Measurements from ENCODE around the gene CNIH2. TPM values are rescaled to one million over a fixed set of nuclear protein-coding genes. Genes with fewer than 3 reads are reported as not detected.

The CNIH2 gene
- total and polyA plus RNA-seq, 4 donors: 1.1 to 3.4 (median 1.5) TPM

DNA sequence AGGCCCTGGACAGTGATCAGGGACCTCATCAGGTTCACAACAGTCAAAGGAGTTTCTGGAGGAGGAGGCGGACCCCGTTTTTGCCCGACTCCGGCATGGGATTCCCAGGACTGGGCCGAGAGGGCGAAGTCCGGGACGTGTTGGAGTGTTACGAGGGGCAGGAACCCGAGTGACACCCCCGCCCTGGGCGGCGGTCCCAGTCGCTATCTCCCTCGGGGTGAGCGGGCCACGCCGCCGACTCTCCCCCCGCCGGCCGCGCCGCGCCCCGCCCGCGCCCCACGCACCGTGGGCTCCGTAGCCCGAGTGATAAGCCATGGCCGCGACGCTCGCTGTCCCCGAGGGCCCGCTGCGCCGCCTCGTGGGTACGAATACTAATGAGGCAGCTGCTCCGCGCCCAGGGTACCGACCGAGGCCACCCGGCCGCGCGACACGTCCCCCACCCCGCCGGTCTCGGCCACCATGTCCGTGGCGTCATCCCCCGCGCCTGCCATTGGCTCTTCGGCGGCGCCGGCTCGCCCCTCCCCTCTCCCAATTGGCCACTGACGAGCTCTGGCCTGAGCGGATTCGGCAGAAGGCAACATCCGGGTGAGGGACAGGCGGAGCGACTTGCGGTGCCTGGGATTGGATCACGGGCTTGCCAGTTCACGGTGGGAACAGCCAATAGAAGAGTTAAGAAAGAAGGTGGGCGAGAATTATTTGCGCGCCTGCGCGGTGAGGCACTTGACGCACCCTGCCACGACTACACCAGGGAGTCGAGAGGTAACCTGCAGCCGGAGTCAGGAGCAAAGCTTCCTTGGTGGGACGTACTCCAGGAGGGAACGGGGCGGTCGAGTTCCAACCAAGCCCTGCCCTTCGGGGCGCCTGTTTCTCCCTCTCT is 10.9 kb downstream of the CNIH2 start, which contains the start of gene YIF1A:
Gene YIF1A, minus strand, starts transcription at position 473 of the 877 bp plus-strand sequence. Its CDS starts 158 bp downstream, at position 315.
- DNase-seq (peak; percentile 99 to 100 (median 100)), ATAC-seq (ENCODE audit: insufficient read depth, low FRiP score) (peak; percentile 96)
- H3K9me3 ChIP-seq (ENCODE audit: control insufficient read depth in 4 of 4, insufficient read depth in 3 of 4, low read length in 3 of 4): no peaks in the 10 kb centered on the region
- peaks cover 3 to 15% (median 10%) of the 10 kb centered on the region in 4 donors for H3K36me3 ChIP-seq (ENCODE audit: control insufficient read depth in 4 of 4, insufficient read depth in 4 of 4, low read length in 4 of 4)
- H3K4me3 ChIP-seq: peak within 1 kb of the TSS; percentile 90
- H3K4me1 ChIP-seq (ENCODE audit: control insufficient read depth in 5 of 5, insufficient read depth in 5 of 5, low read length in 5 of 5): peaks cover 0 to 22% (median 12%) of the 10 kb centered on the region in 5 donors
- peak within 1 kb of the TSS; percentile 93 to 97 for H3K27ac ChIP-seq (ENCODE audit: low read depth in 1 of 2, low read length in 1 of 2)
- TF ChIP-seq, protein P1, sequence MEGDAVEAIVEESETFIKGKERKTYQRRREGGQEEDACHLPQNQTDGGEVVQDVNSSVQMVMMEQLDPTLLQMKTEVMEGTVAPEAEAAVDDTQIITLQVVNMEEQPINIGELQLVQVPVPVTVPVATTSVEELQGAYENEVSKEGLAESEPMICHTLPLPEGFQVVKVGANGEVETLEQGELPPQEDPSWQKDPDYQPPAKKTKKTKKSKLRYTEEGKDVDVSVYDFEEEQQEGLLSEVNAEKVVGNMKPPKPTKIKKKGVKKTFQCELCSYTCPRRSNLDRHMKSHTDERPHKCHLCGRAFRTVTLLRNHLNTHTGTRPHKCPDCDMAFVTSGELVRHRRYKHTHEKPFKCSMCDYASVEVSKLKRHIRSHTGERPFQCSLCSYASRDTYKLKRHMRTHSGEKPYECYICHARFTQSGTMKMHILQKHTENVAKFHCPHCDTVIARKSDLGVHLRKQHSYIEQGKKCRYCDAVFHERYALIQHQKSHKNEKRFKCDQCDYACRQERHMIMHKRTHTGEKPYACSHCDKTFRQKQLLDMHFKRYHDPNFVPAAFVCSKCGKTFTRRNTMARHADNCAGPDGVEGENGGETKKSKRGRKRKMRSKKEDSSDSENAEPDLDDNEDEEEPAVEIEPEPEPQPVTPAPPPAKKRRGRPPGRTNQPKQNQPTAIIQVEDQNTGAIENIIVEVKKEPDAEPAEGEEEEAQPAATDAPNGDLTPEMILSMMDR (IDR thresholded peaks at IDR 0.05; ENCODE audit: control extremely low read depth, extremely low read depth): no peak
- WGBS, 2 donors: 0 to 1% methylated on average over 74 to 87 of the region's 87 CpGs
- peaks cover 0 to 23% (median 22%) of the 10 kb centered on the region in 3 donors for H3K27me3 ChIP-seq (ENCODE audit: control insufficient read depth in 3 of 3, insufficient read depth in 3 of 3, low read length in 2 of 3)
- H3K9ac ChIP-seq (ENCODE audit: insufficient read depth in 1 of 2, low read length in 2 of 2): peak within 1 kb of the TSS; percentile 88 to 96

DNA sequence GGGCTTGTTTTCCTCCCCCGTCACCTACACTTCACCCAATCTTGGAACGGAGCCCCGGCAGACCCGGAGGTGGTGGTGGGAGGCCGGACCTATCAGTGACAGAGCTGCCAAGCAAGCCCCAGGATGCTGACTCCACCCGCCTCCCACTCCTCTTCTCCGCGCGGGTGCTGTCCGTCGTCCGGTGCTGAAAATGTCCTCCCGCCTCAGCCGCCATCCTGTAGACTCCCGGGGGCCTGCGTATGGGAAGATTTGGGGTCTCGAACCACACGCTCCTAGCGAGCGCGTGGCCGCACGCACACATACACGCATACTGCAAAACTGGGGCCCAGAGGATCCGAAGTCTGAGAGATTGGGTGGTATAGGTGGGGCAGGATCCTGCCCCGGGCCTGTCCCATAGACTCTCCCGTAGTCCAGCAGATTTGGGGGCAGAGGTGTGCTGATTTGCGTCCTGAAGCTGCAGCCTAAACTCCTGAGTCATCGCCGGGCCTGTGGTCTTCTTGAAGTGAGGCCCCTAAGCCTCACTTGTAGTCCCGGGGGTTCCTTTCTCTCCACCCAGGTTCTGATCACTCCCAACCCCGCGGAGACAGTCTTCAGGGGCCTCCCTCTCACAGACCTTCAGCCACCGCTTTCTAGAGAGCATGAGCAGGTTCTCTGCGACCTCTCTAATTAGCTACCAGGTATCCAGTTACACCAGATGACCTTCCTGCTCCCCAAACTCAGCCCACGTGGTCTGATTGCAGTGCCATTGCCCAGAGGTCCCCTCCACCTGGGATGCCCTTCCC is 11.8 kb downstream of the CNIH2 start:
- TF ChIP-seq, protein P1 (IDR thresholded peaks at IDR 0.05; ENCODE audit: control extremely low read depth, extremely low read depth): no peak
- Histone ChIP-seq H3K9ac (ENCODE audit: insufficient read depth in 1 of 2, low read length in 2 of 2) (peak overlapping the region in 1 of 2 donors; percentile 88), H3K27ac (ENCODE audit: low read depth in 1 of 2, low read length in 1 of 2) (peak overlapping the region; percentile 82 to 92), H3K4me1 (ENCODE audit: control insufficient read depth in 5 of 5, insufficient read depth in 5 of 5, low read length in 5 of 5) (peaks cover 0 to 22% (median 12%) of the 10 kb centered on the region in 5 donors), H3K36me3 (ENCODE audit: control insufficient read depth in 4 of 4, insufficient read depth in 4 of 4, low read length in 4 of 4) (peaks cover 0 to 12% (median 7%) of the 10 kb centered on the region in 4 donors), H3K9me3 (ENCODE audit: control insufficient read depth in 4 of 4, insufficient read depth in 3 of 4, low read length in 3 of 4) (no peaks in the 10 kb centered on the region), H3K4me3 (peak overlapping the region; percentile 55), H3K27me3 (ENCODE audit: control insufficient read depth in 3 of 3, insufficient read depth in 3 of 3, low read length in 2 of 3) (peaks cover 0 to 25% (median 23%) of the 10 kb centered on the region in 3 donors)
- WGBS, 2 donors: 11 to 12% methylated on average over 36 of the region's 36 CpGs
- DNase-seq: peak; percentile 87 to 89 (median 87)
- peak; percentile 38 for ATAC-seq (ENCODE audit: insufficient read depth, low FRiP score)

DNA sequence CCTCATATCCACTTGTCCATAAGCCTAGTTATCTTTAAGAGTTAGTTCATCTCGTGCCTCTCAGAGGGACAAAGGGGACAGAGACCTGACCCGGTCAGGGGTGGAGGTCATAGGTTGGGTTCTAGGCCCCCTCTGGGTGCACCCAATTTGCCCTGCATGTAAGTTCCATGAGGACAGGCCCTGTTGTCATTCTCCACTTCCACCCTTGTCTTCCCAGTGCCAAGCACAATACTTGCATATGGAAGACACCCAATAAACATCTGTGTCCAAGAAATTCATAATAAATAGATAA is 12.3 kb downstream of the CNIH2 start:
- Histone ChIP-seq H3K27me3 (ENCODE audit: control insufficient read depth in 3 of 3, insufficient read depth in 3 of 3, low read length in 2 of 3) (peaks cover 0 to 25% (median 23%) of the 10 kb centered on the region in 3 donors), H3K9ac (ENCODE audit: insufficient read depth in 1 of 2, low read length in 2 of 2) (no peak overlapping the region), H3K27ac (ENCODE audit: low read depth in 1 of 2, low read length in 1 of 2) (no peak overlapping the region), H3K4me3 (no peak overlapping the region), H3K4me1 (ENCODE audit: control insufficient read depth in 5 of 5, insufficient read depth in 5 of 5, low read length in 5 of 5) (peaks cover 0 to 22% (median 12%) of the 10 kb centered on the region in 5 donors), H3K36me3 (ENCODE audit: control insufficient read depth in 4 of 4, insufficient read depth in 4 of 4, low read length in 4 of 4) (peaks cover 0 to 7% (median 6%) of the 10 kb centered on the region in 4 donors), H3K9me3 (ENCODE audit: control insufficient read depth in 4 of 4, insufficient read depth in 3 of 4, low read length in 3 of 4) (no peaks in the 10 kb centered on the region)
- DNase-seq (no peak), ATAC-seq (ENCODE audit: insufficient read depth, low FRiP score) (no peak)
- TF ChIP-seq, protein P1 (IDR thresholded peaks at IDR 0.05; ENCODE audit: control extremely low read depth, extremely low read depth): no peak
- 74 to 81% methylated on average over 2 of the region's 2 CpGs for WGBS, 2 donors
